Measurements from ENCODE around the gene DIPK1C. TPM values are rescaled to one million over a fixed set of nuclear protein-coding genes. Genes with fewer than 3 reads are reported as not detected.

DIPK1C gene
- total and polyA plus RNA-seq, 2 donors (not counting 1 experiment from before 2014, with no cell fraction given), result not detected

DNA sequence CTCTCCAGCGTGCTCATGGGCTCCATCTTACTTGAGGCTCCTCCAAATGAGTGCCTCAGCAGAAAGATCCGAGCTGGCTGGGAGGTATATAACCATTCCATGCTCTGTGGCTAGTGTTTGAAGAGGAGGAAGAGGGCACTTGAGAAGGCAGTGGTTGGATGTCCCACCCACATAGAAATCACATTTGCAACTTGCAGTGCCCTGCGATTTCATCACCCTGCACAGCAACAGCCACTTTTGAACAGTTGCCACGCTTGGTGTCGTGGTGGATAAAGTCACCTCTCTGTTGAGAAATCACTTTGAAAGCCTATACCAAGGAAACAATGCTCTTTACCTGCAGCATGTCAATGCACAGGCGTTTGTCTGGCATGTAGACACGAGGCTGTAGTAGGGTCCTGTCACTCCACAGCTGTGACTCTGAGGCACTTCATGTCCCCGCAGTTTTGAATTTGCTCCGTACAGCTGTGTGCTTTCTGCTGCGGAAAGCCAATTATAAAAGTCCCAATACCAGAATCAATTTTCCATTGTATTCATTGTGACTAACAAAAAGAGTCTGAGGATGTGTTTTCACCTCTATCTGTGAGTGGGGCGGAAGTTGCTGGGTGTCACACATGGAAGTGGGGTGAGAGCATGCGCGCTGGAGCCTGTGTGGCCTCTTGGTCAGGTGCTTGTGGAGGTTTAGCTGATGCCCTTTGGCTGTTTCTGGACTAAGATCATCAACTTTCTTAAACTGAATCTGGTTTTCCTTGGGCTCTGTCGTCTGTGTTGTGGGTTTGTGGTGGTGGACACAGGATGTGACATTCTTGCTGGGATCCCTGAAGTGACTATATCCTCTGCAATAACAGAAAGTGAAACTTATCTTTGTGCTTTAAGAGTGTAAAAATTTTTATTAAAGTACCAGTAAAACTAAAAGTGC, 41.9 kb upstream of the DIPK1C start:
- no peaks in the 10 kb centered on the region for H3K9me3 ChIP-seq (ENCODE audit: control extremely low read depth in 1 of 3, control insufficient read depth in 2 of 3, insufficient read depth in 1 of 3, low read length in 2 of 3)
- Mint-ChIP-seq H3K27ac (peak overlapping the region; percentile 92), H3K4me3 (peak overlapping the region; percentile 87), H3K4me1 (peaks cover 62% of the 10 kb centered on the region), H3K9me3 (ENCODE audit: insufficient read depth) (no peaks in the 10 kb centered on the region), H3K27me3 (no peaks in the 10 kb centered on the region)
- peak overlapping the region; percentile 70 to 91 for H3K27ac ChIP-seq (ENCODE audit: low read length in 2 of 2)
- peaks cover 45 to 59% of the 10 kb centered on the region in 2 donors for H3K4me1 ChIP-seq (ENCODE audit: control insufficient read depth in 2 of 2, insufficient read depth in 2 of 2, low read length in 2 of 2)
- ChIA-PET POLR2A (no interaction called here), CTCF (interaction anchor here (0.7 to 1.3 kb wide), 6 partner anchors 14 to 160 kb away, joined by 3 to 4 read pairs (median 3); no protein-coding TSS in a partner anchor)
- intact Hi-C loops (cut with micrococcal nuclease), result loop anchor here (1.0 to 10.0 kb wide), 5 partner anchors 157 to 1998 kb away; partner anchors contain the start of genes TSHZ1 and ZNF516
- peak overlapping the region; percentile 66 for H2AFZ ChIP-seq (ENCODE audit: insufficient read depth, low read depth, low read length, poor library complexity, severe bottlenecking)
- H3K4me3 ChIP-seq (ENCODE audit: control extremely low read depth in 1 of 5, extremely low read depth in 1 of 5, insufficient read depth in 1 of 5, low read depth in 2 of 5, low read length in 4 of 5), result peak overlapping the region; percentile 41 to 72 (median 58)
- DNase-seq, result peak; percentile 71
- H3K79me2 ChIP-seq (ENCODE audit: control insufficient read depth, insufficient read depth, low read length), result peaks cover 42% of the 10 kb centered on the region
- 43% methylated on average over 7 of the region's 14 CpGs for WGBS (ENCODE audit: insufficient coverage)
- TF ChIP-seq EZH2 (IDR thresholded peaks at IDR 0.05; ENCODE audit: borderline replicate concordance, insufficient read depth, low read depth, low read length, poor library complexity, severe bottlenecking), result no peak
- H3K9ac ChIP-seq (ENCODE audit: low read length), result peak overlapping the region; percentile 68
- ATAC-seq (ENCODE audit: low read depth), result peak; percentile 6
- no peaks in the 10 kb centered on the region for H3K27me3 ChIP-seq (replicated peaks in 1 of 4; ENCODE audit: control extremely low read depth in 1 of 4, control insufficient read depth in 3 of 4, insufficient read depth in 4 of 4, low read length in 3 of 4)
- H3K4me2 ChIP-seq (replicated peaks; ENCODE audit: low read depth, low read length, poor library complexity, severe bottlenecking), result peak overlapping the region; percentile 71
- H3K36me3 ChIP-seq (replicated peaks in 1 of 2; ENCODE audit: control extremely low read depth in 1 of 2, control insufficient read depth in 1 of 2, extremely low read depth in 1 of 2, insufficient read depth in 2 of 2, low read length in 1 of 2), result peaks cover 0 to 31% of the 10 kb centered on the region in 2 experiments
- H4K20me1 ChIP-seq (ENCODE audit: control insufficient read depth, insufficient read depth, low read length, poor library complexity, severe bottlenecking), result no peaks in the 10 kb centered on the region

DNA sequence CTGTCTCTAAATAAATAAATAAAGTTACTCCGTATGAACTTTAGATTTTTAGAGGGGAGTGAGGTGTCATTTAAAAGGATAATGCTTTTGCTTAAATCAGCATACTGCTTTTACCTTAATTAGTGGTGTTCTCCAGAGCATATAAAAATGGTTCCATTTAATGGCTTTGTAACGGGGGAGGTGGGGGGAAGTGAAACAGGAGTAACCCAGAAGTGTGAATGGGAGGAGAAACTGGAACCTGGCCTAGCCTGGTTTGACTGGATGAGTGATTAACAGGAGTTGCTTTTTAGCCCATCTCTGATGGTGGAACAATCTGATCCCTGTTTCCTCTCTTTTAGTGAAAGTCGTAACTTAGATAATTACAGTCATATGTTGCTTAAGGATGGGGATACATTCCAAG, 40.7 kb upstream of the DIPK1C start:
- Histone ChIP-seq H2AFZ (ENCODE audit: insufficient read depth, low read depth, low read length, poor library complexity, severe bottlenecking) (no peak overlapping the region), H3K9me3 (ENCODE audit: control extremely low read depth in 1 of 3, control insufficient read depth in 2 of 3, insufficient read depth in 1 of 3, low read length in 2 of 3) (no peaks in the 10 kb centered on the region), H3K4me1 (ENCODE audit: control insufficient read depth in 2 of 2, insufficient read depth in 2 of 2, low read length in 2 of 2) (peaks cover 45 to 57% of the 10 kb centered on the region in 2 donors), H3K79me2 (ENCODE audit: control insufficient read depth, insufficient read depth, low read length) (peaks cover 32% of the 10 kb centered on the region), H3K27me3 (replicated peaks in 1 of 4; ENCODE audit: control extremely low read depth in 1 of 4, control insufficient read depth in 3 of 4, insufficient read depth in 4 of 4, low read length in 3 of 4) (no peaks in the 10 kb centered on the region), H3K4me2 (replicated peaks; ENCODE audit: low read depth, low read length, poor library complexity, severe bottlenecking) (peak overlapping the region; percentile 94), H3K36me3 (replicated peaks in 1 of 2; ENCODE audit: control extremely low read depth in 1 of 2, control insufficient read depth in 1 of 2, extremely low read depth in 1 of 2, insufficient read depth in 2 of 2, low read length in 1 of 2) (peaks cover 0 to 19% of the 10 kb centered on the region in 2 experiments), H3K27ac (ENCODE audit: low read length in 2 of 2) (peak overlapping the region; percentile 16 to 91), H3K9ac (ENCODE audit: low read length) (no peak overlapping the region), H4K20me1 (ENCODE audit: control insufficient read depth, insufficient read depth, low read length, poor library complexity, severe bottlenecking) (no peaks in the 10 kb centered on the region), H3K4me3 (ENCODE audit: control extremely low read depth in 1 of 5, extremely low read depth in 1 of 5, insufficient read depth in 1 of 5, low read depth in 2 of 5, low read length in 4 of 5) (no peak overlapping the region)
- 0% methylated on average over 1 of the region's 3 CpGs for WGBS (ENCODE audit: insufficient coverage)
- intact Hi-C loops (cut with micrococcal nuclease), result loop anchor here (5.0 to 10.0 kb wide), 4 partner anchors 155 to 2000 kb away; partner anchors contain the start of genes TSHZ1 and ZNF516
- CTCF ChIA-PET, result interaction anchor here (1.1 to 1.2 kb wide), 2 partner anchors 144 to 155 kb away, joined by 3 read pairs; no protein-coding TSS in a partner anchor
- Mint-ChIP-seq H3K4me3 (peak overlapping the region; percentile 95), H3K9me3 (ENCODE audit: insufficient read depth) (no peaks in the 10 kb centered on the region), H3K4me1 (peaks cover 57% of the 10 kb centered on the region), H3K27me3 (no peaks in the 10 kb centered on the region), H3K27ac (peak overlapping the region; percentile 94)
- TF ChIP-seq, protein P1, sequence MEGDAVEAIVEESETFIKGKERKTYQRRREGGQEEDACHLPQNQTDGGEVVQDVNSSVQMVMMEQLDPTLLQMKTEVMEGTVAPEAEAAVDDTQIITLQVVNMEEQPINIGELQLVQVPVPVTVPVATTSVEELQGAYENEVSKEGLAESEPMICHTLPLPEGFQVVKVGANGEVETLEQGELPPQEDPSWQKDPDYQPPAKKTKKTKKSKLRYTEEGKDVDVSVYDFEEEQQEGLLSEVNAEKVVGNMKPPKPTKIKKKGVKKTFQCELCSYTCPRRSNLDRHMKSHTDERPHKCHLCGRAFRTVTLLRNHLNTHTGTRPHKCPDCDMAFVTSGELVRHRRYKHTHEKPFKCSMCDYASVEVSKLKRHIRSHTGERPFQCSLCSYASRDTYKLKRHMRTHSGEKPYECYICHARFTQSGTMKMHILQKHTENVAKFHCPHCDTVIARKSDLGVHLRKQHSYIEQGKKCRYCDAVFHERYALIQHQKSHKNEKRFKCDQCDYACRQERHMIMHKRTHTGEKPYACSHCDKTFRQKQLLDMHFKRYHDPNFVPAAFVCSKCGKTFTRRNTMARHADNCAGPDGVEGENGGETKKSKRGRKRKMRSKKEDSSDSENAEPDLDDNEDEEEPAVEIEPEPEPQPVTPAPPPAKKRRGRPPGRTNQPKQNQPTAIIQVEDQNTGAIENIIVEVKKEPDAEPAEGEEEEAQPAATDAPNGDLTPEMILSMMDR (IDR thresholded peaks at IDR 0.05), result no peak
- TF ChIP-seq EZH2 (IDR thresholded peaks at IDR 0.05; ENCODE audit: borderline replicate concordance, insufficient read depth, low read depth, low read length, poor library complexity, severe bottlenecking), result no peak
- no peak for ATAC-seq (ENCODE audit: low read depth)
- peak; percentile 50 for DNase-seq
- POLR2A ChIA-PET, result no interaction called here

Measured in B cell (primary cell).